Jurkat, Clone E6-1 (cell line): ENCODE measurements around the gene TPRX1. TPM values are rescaled to one million over a fixed set of nuclear protein-coding genes. Genes with fewer than 3 reads are reported as not detected.
A peak's percentile ranks its signal among the peaks of the same experiment; 100 is the strongest.
"Not testable (repeated sequence)": the region's sequence is repeated elsewhere in the genome, so short reads cannot be mapped to it uniquely, and the experiment has no call there.

Experiments used
- DNase-seq: peaks from one replicate; pipeline ENCODE4 v3.0.0-alpha.2; 2011; ENCODE audit warnings: low read depth, low spot score
- H3K4me3 ChIP-seq: 2 replicates; pipeline ENCODE4 v1.5.1; 2011; ENCODE audit warnings: mild to moderate bottlenecking, low read length, control low read depth, moderate library complexity
- polyA plus RNA-seq: library from polyadenylated mRNA; unstranded; fragments of >200 nt; gene quantifications from one replicate; pipeline ENCODE4 v1.2.1, GENCODE V29; 2012; ENCODE audit warnings: missing spikeins; ENCODE audit not compliant: insufficient read length, insufficient read depth

Gene TPRX1, protein sequence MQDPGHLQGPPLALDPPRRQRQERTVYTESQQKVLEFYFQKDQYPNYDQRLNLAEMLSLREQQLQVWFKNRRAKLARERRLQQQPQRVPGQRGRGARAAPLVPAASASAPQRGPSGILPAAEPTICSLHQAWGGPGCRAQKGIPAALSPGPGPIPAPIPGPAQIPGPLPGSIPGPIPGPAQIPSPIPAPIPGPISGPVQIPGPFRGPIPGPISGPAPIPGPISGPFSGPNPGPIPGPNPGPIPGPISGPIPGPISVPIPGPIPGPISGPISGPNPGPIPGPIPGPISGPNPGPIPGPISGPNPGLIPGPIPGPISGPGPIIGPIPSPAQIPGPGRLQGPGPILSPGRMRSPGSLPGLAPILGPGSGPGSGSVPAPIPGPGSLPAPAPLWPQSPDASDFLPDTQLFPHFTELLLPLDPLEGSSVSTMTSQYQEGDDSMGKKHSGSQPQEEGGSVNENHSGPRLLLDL
- polyA plus RNA-seq = not detected

GRCh38 chr19:47804451-47804850 lies at the start of gene TPRX1:
Gene TPRX1 (minus strand): TSS chr19:47804551. CDS start chr19:47804539, 12 bp downstream.
- not testable (repeated sequence) for H3K4me3 ChIP-seq, DNase-seq

DNA sequence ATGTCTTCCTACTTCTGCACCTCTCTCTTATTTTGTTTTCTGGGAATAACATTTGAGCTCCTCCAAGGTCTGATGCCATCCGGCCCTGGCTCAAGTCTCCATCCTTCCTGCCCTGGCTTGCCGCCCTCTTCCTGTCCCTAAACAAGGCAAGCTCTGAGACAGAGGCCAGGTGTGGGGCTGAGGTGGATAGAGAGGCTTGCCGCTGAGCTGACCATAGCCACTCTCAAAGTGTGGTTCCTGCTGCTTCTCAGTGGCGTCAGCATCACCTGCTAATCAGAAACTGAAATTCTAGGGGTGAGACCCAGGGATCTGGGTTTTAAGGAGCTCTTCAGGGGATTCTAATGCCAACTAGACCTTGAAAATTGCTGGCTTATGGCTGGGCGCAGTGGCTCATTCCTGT lies 48.7 kb upstream of the TPRX1 start:
- no peak for DNase-seq
- H3K4me3 ChIP-seq = no peak overlapping the region

DNA sequence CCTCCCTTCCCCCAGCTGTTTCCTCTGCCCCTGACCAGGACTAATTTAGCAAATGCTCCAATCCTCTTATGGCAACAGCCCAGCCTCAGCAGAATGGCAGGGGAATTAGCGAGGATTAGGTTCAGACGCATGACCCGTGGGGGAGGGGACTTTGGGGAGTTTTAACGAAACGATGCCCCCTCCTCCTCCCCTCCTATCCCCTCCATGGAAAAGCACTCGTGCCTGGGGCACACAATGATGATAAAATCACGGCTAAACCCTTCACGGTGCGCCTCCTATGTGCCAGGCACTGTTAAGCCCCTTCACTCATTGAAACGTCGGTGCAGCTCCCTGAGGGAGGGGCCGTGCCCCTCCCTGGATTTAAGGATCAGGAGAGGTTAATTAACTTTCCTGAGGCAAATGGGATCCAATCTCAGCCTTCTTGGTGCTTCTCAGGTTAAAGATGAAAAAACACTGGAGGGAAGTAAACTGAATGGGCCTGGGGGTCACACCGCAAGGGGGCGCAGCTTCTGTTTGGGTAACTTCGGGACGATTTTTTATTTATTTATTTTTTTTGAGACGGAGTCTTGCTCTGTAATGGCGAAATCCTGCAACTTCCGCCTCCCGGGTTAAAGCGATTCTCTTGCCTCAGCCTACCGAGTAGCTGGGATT lies 44.6 kb upstream of the TPRX1 start:
- DNase-seq = peak; percentile 32
- H3K4me3 ChIP-seq = no peak overlapping the region

GRCh38 chr19:47848425-47848822 lies 44.1 kb upstream of the TPRX1 start:
- no peak overlapping the region for H3K4me3 ChIP-seq

GRCh38 chr19:47842941-47843340 lies 38.6 kb upstream of the TPRX1 start:
- no peak overlapping the region for H3K4me3 ChIP-seq
- DNase-seq = no peak

More at GRCh38 chr19:47848425-47848822, 44.1 kb upstream of the TPRX1 start:
- no peak for DNase-seq

DNA sequence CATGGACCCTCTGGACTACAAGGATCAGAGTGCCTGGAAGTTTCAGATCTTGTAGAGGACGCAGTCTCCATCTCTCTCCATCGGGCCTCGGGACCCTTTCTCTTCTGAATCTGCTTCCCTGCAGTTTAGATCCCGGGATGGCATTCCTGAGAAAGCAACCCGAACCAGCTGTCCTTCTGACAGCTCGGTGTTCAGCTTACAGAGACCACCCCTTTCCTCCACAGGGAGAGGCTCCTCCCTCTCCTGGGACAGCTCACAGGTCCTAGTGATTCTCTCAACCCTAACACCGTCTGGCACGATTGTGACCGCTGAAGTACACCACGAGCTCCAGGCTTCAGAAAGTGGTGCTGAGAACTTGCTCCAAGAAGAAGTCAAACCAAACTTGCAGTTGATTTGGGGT lies 35.6 kb upstream of the TPRX1 start:
- DNase-seq = no peak
- H3K4me3 ChIP-seq = no peak overlapping the region

DNA sequence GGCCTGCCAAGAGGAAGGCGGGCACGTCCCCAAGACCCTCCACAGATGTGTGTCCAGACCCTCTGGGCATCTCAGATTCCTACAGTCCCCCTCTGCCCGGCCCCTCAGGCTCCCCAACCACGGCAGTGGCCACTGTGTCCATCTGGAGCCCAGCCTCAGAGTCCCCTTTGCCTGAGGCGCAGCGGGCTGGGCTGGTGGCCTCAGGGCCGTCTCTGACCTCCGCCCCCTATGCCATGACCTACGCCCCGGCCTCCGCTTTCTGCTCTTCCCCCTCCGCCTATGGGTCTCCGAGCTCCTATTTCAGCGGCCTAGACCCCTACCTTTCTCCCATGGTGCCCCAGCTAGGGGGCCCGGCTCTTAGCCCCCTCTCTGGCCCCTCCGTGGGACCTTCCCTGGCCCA lies 35.1 kb upstream of the TPRX1 start:
- DNase-seq = no peak
- H3K4me3 ChIP-seq = no peak overlapping the region

DNA sequence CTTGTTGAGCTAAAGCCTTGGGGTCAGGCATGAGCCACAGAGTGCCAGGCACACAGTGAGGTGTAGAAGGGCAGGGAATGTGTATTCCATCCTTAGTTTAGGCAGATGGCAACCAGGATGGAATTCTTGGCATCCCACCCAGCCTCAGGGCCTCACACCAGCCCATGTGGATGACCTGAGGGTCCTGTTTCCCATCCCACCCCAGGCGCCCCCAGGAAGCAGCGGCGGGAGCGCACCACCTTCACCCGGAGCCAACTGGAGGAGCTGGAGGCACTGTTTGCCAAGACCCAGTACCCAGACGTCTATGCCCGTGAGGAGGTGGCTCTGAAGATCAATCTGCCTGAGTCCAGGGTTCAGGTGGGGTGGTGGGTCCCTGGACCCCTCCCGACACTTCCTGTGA lies 31.7 kb upstream of the TPRX1 start:
- no peak overlapping the region for H3K4me3 ChIP-seq
- no peak for DNase-seq

GRCh38 chr19:47832723-47833122 lies 28.4 kb upstream of the TPRX1 start:
- DNase-seq = no peak
- no peak overlapping the region for H3K4me3 ChIP-seq

GRCh38 chr19:47826800-47827199 lies 22.4 kb upstream of the TPRX1 start:
- no peak for DNase-seq
- H3K4me3 ChIP-seq = no peak overlapping the region

- no peak for DNase-seq
These were observed 20.0 kb upstream of the TPRX1 start for GRCh38 chr19:47824396-47824795.

GRCh38 chr19:47821460-47822020 lies 17.2 kb upstream of the TPRX1 start, which contains the start of gene CRX:
Gene CRX (plus strand): TSS chr19:47821937. CDS start chr19:47834444, 12,507 bp downstream.
- no peak for DNase-seq
- no peak within 1 kb of the TSS for H3K4me3 ChIP-seq

More at GRCh38 chr19:47824396-47824795, 20.0 kb upstream of the TPRX1 start:
- H3K4me3 ChIP-seq = no peak overlapping the region

- DNase-seq = no peak
- no peak overlapping the region for H3K4me3 ChIP-seq
These were observed 16.1 kb upstream of the TPRX1 start for GRCh38 chr19:47820410-47820809.

GRCh38 chr19:47819858-47820257 lies 15.5 kb upstream of the TPRX1 start:
- no peak overlapping the region for H3K4me3 ChIP-seq

GRCh38 chr19:47818221-47818620 lies 13.9 kb upstream of the TPRX1 start:
- not testable (repeated sequence) for H3K4me3 ChIP-seq, DNase-seq

More at GRCh38 chr19:47819858-47820257, 15.5 kb upstream of the TPRX1 start:
- no peak for DNase-seq

DNA sequence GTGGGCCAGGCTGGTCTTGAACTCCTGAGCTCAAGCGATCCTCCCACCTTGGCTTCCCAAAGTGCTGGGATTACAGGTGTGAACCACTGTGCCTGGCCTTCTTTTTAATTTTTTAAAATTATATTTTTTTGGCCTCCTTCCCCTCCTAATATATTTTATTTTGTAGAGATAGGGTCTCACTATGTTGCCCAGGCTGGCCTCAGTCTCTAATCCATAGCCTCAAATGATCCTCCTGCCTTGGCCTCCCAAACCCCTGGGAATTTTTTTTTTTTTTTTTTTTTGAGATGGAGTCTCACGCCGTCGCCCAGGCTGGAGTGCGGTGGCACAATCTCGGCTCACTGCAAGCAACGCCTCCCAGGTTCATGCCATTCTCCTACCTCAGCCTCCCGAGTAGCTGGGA lies 11.9 kb upstream of the TPRX1 start:
- not testable (repeated sequence) for DNase-seq, H3K4me3 ChIP-seq

GRCh38 chr19:47813995-47814328 lies 9.6 kb upstream of the TPRX1 start:
- no peak overlapping the region for H3K4me3 ChIP-seq
- no peak for DNase-seq

- H3K4me3 ChIP-seq = no peak overlapping the region
- DNase-seq = peak; percentile 48
These were observed 9.1 kb upstream of the TPRX1 start for GRCh38 chr19:47813304-47813994.

- no peak overlapping the region for H3K4me3 ChIP-seq
- no peak for DNase-seq
These were observed 2.1 kb upstream of the TPRX1 start for GRCh38 chr19:47806435-47806834.
